ENCODE measurements around the gene CNRIP1.

- TF ChIP-seq CTCF (IDR thresholded peaks at IDR 0.05) (no peak), POLR2A (IDR thresholded peaks at IDR 0.05) (no peak)
These were observed 36.3 kb downstream of the CNRIP1 start for GRCh38 chr2:68283419-68283812.
